Liver (tissue), 9 donors: ENCODE data around the gene CEP20. TPM values are rescaled to one million over a fixed set of nuclear protein-coding genes. Genes with fewer than 3 reads are reported as not detected.

Experiments used
- DNase-seq: peaks from one replicate; pipeline ENCODE4 v3.0.0-alpha.2; 2017; ENCODE audit warnings: low spot score
- H3K27ac ChIP-seq, 2 donors: one replicate each; pipeline ENCODE4 v1.7.0; 2013; ENCODE audit warnings: inconsistent platforms in 2 of 2, low read length in 2 of 2, control low read depth in 1 of 2, low read depth in 1 of 2, mild to moderate bottlenecking in 1 of 2
- H3K27me3 ChIP-seq, 4 donors: one replicate each; pipeline versions ENCODE4 v1.6.1 to v1.7.0; 2013; ENCODE audit warnings: low read length in 3 of 4, inconsistent platforms in 1 of 4, mild to moderate bottlenecking in 1 of 4, moderate library complexity in 1 of 4; ENCODE audit not compliant: control insufficient read depth in 4 of 4, insufficient read depth in 4 of 4
- H3K36me3 ChIP-seq, 4 donors: one replicate each; pipeline versions ENCODE4 v1.6.1 to v1.7.0; 2013; ENCODE audit warnings: low read length in 3 of 4, mild to moderate bottlenecking in 3 of 4, low read depth in 1 of 4, moderate library complexity in 1 of 4; ENCODE audit not compliant: control insufficient read depth in 4 of 4, insufficient read depth in 3 of 4
- H3K4me1 ChIP-seq, 4 donors: one replicate each; pipeline versions ENCODE4 v1.6.1 to v1.7.0; 2013; ENCODE audit warnings: low read length in 3 of 4, mild to moderate bottlenecking in 3 of 4, moderate library complexity in 1 of 4; ENCODE audit not compliant: control insufficient read depth in 4 of 4, insufficient read depth in 4 of 4
- H3K4me3 ChIP-seq, 3 donors: one replicate each; pipeline versions ENCODE4 v1.6.1 to v1.7.0; 2013; ENCODE audit warnings: low read length in 3 of 3, control low read depth in 1 of 3, low read depth in 1 of 3, mild to moderate bottlenecking in 1 of 3
- H3K9ac ChIP-seq, 2 donors: one replicate each; pipeline ENCODE4 v1.7.0; 2013; ENCODE audit warnings: low read length in 2 of 2, mild to moderate bottlenecking in 2 of 2, moderate library complexity in 2 of 2, control low read depth in 1 of 2, low read depth in 1 of 2
- H3K9me3 ChIP-seq, 4 donors: one replicate each; pipeline versions ENCODE4 v1.6.1 to v1.7.0; 2013; ENCODE audit warnings: low read length in 3 of 4; ENCODE audit not compliant: control insufficient read depth in 4 of 4
- CTCF ChIP-seq: fragments of 150-350 bp; IDR thresholded peaks from 2 replicates; pipeline ENCODE4 v1.5.1; 2017; ENCODE audit warnings: improper control_type of control experiment, low read depth, low read length; ENCODE audit not compliant: missing input control
- EGR1 ChIP-seq, 2 donors: IDR thresholded peaks; 2 replicates each; pipeline ENCODE4 v1.6.1; 2016 to 2018; ENCODE audit warnings: antibody characterized with exemption in 2 of 2, low read depth in 2 of 2
- FOXA1 ChIP-seq: IDR thresholded peaks from 2 replicates; pipeline ENCODE4 v1.6.1; 2016; ENCODE audit warnings: antibody characterized with exemption
- FOXA2 ChIP-seq: IDR thresholded peaks from 2 replicates; pipeline ENCODE4 v1.6.1; 2016; ENCODE audit warnings: antibody characterized with exemption
- GABPA ChIP-seq, 2 donors: IDR thresholded peaks in 1 of 2; conservative IDR thresholded peaks in 1 of 2; 2 replicates each; pipeline ENCODE4 v1.6.1; 2016; ENCODE audit warnings: antibody characterized with exemption in 2 of 2, mild to moderate bottlenecking in 1 of 2, moderate library complexity in 1 of 2
- HNF4A ChIP-seq, 2 donors: conservative IDR thresholded peaks; 2 replicates each; pipeline ENCODE4 v1.6.1; 2016; ENCODE audit warnings: antibody characterized with exemption in 2 of 2, mild to moderate bottlenecking in 2 of 2
- HNF4G ChIP-seq: IDR thresholded peaks from 2 replicates; pipeline ENCODE4 v1.6.1; 2016; ENCODE audit warnings: antibody characterized with exemption
- JUND ChIP-seq, 2 donors: IDR thresholded peaks; 2 replicates each; pipeline ENCODE4 v1.6.1; 2016; ENCODE audit warnings: antibody characterized with exemption in 2 of 2
- MAX ChIP-seq: IDR thresholded peaks from 2 replicates; pipeline ENCODE4 v1.6.1; 2016; ENCODE audit warnings: antibody characterized with exemption
- NR2F2 ChIP-seq: IDR thresholded peaks from 2 replicates; pipeline ENCODE4 v1.6.1; 2016; ENCODE audit warnings: antibody characterized with exemption
- RXRA ChIP-seq, 2 donors: IDR thresholded peaks; 2 replicates each; pipeline ENCODE4 v1.6.1; 2017 to 2018; ENCODE audit warnings: antibody characterized with exemption in 2 of 2, mild to moderate bottlenecking in 1 of 2
- TAF1 ChIP-seq: conservative IDR thresholded peaks from 2 replicates; pipeline ENCODE4 v1.6.1; 2016; ENCODE audit warnings: antibody characterized with exemption, mild to moderate bottlenecking
- YY1 ChIP-seq: IDR thresholded peaks from 2 replicates; pipeline ENCODE4 v1.6.1; 2016; ENCODE audit warnings: antibody characterized with exemption, mild to moderate bottlenecking
- ZBTB33 ChIP-seq: IDR thresholded peaks from 2 replicates; pipeline ENCODE4 v1.6.1; 2016; ENCODE audit warnings: antibody characterized with exemption
- WGBS: extraction: QIAGEN DNeasy Blood & Tissue Kit; methylation state at CpG from one replicate; pipeline ENCODE4 v1.1.7; 2013; 5-methylcytosine and 5-hydroxymethylcytosine counted together
- polyA plus RNA-seq, 2 donors: library from polyadenylated mRNA; stranded (reverse) in 1 of 2; unstranded in 1 of 2; fragments of 200-250 nt in 1 of 2; fragments of >200 nt in 1 of 2; fragmentation: Nextera tagmentation in 1 of 2; extraction: Ambion mirVana in 1 of 2; gene quantifications; one replicate each; pipeline versions ENCODE4 v1.2.1 to v1.2.3, GENCODE V29; 2013 to 2015
- total RNA-seq, 2 donors: library from RNA; depleted of rRNA; stranded (reverse); fragments of >200 nt; gene quantifications; one replicate each; pipeline ENCODE4 v1.2.3, GENCODE V29; 2014
- TF ChIP-seq, protein P1 (sequence below): IDR thresholded peaks from 2 replicates; pipeline ENCODE4 v1.6.1; 2016; ENCODE audit warnings: antibody characterized with exemption
- donor health status: healthy.
- donor health status: healthy.
- donor health status: healthy.
- donor health status: healthy.
- donor health status: healthy.

The CEP20 gene
- total and polyA plus RNA-seq, 4 donors, result 10.7 to 19.2 (median 13.3) TPM

DNA sequence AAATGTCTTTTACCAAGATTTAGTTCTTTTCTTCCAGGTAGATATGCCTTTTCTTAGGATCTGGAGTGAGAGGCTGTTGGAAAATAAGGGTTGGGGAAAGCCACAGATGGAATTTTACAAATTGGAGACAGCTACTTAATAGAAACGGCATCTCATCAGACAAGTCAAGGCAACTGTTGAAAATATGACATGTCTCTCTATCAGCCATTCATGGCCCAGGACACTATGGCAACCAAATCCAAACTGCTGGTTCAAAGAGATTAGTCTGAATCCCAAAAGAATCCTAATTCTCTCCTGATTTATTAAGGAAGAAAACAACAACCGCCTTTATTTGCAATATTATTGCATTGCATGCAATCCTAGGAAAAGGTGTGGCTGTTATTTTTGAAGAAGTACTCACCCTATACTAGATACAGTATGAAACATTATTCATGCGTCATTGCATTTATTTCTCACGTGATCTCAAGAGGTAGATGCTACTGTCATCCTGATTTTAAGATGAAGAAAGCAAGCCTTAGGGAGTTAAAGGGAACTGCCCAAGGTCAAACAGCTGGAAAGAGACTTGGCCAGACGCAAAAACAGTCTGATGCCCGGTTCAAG lies 12.6 kb upstream of the CEP20 start:
- DNase-seq, result no peak
- WGBS, result 73% methylated on average over 6 of the region's 6 CpGs
- H3K36me3 ChIP-seq, result no peaks in the 10 kb centered on the region
- no peak overlapping the region for H3K27ac ChIP-seq
- H3K27me3 ChIP-seq, result no peaks in the 10 kb centered on the region
- no peak overlapping the region for H3K9ac ChIP-seq
- no peaks in the 10 kb centered on the region for H3K4me1 ChIP-seq
- H3K9me3 ChIP-seq, result no peaks in the 10 kb centered on the region
- no peak for TF ChIP-seq RXRA (IDR thresholded peaks at IDR 0.05)
- TF ChIP-seq HNF4G, result no peak
- TF ChIP-seq, protein P1, sequence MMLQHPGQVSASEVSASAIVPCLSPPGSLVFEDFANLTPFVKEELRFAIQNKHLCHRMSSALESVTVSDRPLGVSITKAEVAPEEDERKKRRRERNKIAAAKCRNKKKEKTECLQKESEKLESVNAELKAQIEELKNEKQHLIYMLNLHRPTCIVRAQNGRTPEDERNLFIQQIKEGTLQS, result no peak
- no peak for TF ChIP-seq CTCF
- TF ChIP-seq HNF4A (conservative IDR thresholded peaks at IDR 0.05), result no peak
- no peak for TF ChIP-seq FOXA1
- TF ChIP-seq TAF1, result no peak
- no peak for TF ChIP-seq JUND (IDR thresholded peaks at IDR 0.05)
- TF ChIP-seq FOXA2, result no peak
- no peak overlapping the region for H3K4me3 ChIP-seq

DNA sequence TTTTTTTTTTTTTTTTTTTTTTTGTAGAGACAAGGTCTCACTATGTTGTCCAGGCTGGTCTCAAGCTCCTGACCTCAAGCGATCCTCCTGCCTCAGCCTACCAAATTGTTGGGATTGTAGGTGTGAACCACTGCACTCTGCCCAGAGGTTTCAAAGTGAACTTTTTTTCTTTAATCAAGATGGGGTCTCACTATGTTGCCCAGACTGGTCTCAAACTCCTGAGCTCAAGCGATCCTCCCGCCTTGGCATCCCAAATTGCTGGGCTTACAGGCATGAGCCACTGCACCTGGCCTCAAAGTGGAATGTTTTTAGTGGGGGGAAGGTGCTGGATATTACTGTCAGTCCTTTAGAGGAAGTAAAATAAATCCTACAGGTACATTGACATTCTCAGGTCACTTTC lies 12.0 kb upstream of the CEP20 start:
- Histone ChIP-seq H3K27ac (no peak overlapping the region), H3K9ac (no peak overlapping the region), H3K4me1 (no peaks in the 10 kb centered on the region), H3K9me3 (no peaks in the 10 kb centered on the region), H3K36me3 (no peaks in the 10 kb centered on the region), H3K4me3 (no peak overlapping the region), H3K27me3 (no peaks in the 10 kb centered on the region)
- DNase-seq, result no peak
- 89% methylated on average over 3 of the region's 3 CpGs for WGBS
- no peak for TF ChIP-seq TAF1

GRCh38 chr16:15899538-15900100 lies 11.2 kb upstream of the CEP20 start:
- no peak overlapping the region for H3K4me3 ChIP-seq
- no peak overlapping the region for H3K9ac ChIP-seq
- 43% methylated on average over 9 of the region's 9 CpGs for WGBS
- H3K27ac ChIP-seq, result no peak overlapping the region
- no peak for DNase-seq
- H3K9me3 ChIP-seq, result no peaks in the 10 kb centered on the region
- H3K36me3 ChIP-seq, result no peaks in the 10 kb centered on the region
- no peaks in the 10 kb centered on the region for H3K27me3 ChIP-seq
- no peaks in the 10 kb centered on the region for H3K4me1 ChIP-seq
- TF ChIP-seq RXRA (IDR thresholded peaks at IDR 0.05) (no peak), EGR1 (IDR thresholded peaks at IDR 0.05; ENCODE audit: low read depth in 2 of 2) (no peak), ZBTB33 (no peak), MAX (no peak), NR2F2 (no peak), YY1 (no peak), GABPA (IDR thresholded peaks at IDR 0.05 in 1 of 2, conservative IDR thresholded peaks at IDR 0.05 in 1 of 2) (no peak), JUND (IDR thresholded peaks at IDR 0.05) (no peak), FOXA1 (no peak), TAF1 (no peak), HNF4A (conservative IDR thresholded peaks at IDR 0.05) (no peak)
- TF ChIP-seq, protein P1, result no peak
